Prostate gland (tissue), 2 donors: ENCODE measurements around the gene MOK.

Source experiments
- POLR2A ChIP-seq: fragments of 450-650 bp; IDR thresholded peaks from one replicate; pipeline ENCODE4 v1.6.1; 2016; ENCODE audit warnings: antibody characterized with exemption, mild to moderate bottlenecking
- TF ChIP-seq, protein P1 (sequence below), 4 experiments: fragments of 200-600 bp in 2 of 4; fragments of 450-650 bp in 2 of 4; sonication (generic) in 2 of 4; IDR thresholded peaks; 1 replicate in 3 of 4; 2 replicates in 1 of 4; pipeline ENCODE4 v1.5.1; 2016 to 2019; ENCODE audit warnings: antibody characterized with exemption in 4 of 4, mild to moderate bottlenecking in 2 of 4, moderate library complexity in 2 of 4

DNA sequence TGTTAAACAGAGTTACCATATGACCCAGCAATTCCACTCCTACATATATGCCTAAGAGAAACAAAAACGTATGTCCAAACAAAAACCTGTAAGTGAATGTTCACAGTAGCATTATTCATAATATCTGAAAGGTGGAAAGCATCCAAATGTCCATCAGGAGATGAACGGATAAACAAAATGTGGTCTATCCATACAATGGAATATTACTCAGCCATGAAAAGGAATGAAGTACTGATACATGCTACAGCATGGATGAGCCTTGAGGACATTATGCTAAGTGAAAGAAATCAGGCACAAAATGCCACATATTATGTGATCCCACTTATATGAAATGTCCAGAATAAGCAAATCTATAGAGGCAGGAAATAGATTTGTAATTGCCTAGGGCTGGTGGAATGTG lies 16.8 kb downstream of the MOK start:
- TF ChIP-seq, protein P1, sequence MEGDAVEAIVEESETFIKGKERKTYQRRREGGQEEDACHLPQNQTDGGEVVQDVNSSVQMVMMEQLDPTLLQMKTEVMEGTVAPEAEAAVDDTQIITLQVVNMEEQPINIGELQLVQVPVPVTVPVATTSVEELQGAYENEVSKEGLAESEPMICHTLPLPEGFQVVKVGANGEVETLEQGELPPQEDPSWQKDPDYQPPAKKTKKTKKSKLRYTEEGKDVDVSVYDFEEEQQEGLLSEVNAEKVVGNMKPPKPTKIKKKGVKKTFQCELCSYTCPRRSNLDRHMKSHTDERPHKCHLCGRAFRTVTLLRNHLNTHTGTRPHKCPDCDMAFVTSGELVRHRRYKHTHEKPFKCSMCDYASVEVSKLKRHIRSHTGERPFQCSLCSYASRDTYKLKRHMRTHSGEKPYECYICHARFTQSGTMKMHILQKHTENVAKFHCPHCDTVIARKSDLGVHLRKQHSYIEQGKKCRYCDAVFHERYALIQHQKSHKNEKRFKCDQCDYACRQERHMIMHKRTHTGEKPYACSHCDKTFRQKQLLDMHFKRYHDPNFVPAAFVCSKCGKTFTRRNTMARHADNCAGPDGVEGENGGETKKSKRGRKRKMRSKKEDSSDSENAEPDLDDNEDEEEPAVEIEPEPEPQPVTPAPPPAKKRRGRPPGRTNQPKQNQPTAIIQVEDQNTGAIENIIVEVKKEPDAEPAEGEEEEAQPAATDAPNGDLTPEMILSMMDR (IDR thresholded peaks at IDR 0.05) = no peak
- no peak for TF ChIP-seq POLR2A
